ENCODE results near the gene MTX2. TPM values are rescaled to one million over a fixed set of nuclear protein-coding genes. Genes with fewer than 3 reads are reported as not detected.

Gene MTX2
- total and polyA plus RNA-seq, 2 experiments from 2014 or later: 38.6 to 54.8 TPM

DNA sequence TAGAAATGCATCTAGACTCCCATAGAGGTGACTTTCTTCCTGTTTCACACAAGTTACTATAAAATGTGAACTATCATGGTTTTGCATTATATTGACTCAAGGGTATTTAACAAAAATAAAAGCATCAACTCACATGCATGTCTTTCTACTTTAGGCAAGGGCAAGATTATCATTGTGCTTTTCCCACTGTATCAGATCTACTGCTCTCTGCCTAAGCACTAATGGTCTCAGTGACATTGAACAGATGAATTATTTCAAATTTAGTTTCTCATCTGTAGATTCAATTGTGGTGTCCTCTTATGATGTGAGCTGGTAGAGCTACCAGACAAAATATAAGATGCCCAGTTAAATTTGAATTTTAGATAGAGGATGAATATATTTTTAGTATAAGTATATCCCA, 113.9 kb downstream of the MTX2 start:
- Histone ChIP-seq H3K4me3 (no peak overlapping the region), H3K9me3 (ENCODE audit: low read depth) (no peaks in the 10 kb centered on the region), H3K4me1 (ENCODE audit: insufficient read depth) (peaks cover 5% of the 10 kb centered on the region), H3K27me3 (no peaks in the 10 kb centered on the region), H3K27ac (no peak overlapping the region), H3K4me2 (no peak overlapping the region), H3K36me3 (replicated peaks; ENCODE audit: insufficient read depth, low read depth) (no peaks in the 10 kb centered on the region), H3K9me2 (replicated peaks; ENCODE audit: insufficient read depth) (no peaks in the 10 kb centered on the region), H2AFZ (no peak overlapping the region), H4K20me1 (ENCODE audit: insufficient read depth, poor library complexity, severe bottlenecking) (no peaks in the 10 kb centered on the region), H3K79me2 (no peaks in the 10 kb centered on the region)
- TF ChIP-seq, protein P1, sequence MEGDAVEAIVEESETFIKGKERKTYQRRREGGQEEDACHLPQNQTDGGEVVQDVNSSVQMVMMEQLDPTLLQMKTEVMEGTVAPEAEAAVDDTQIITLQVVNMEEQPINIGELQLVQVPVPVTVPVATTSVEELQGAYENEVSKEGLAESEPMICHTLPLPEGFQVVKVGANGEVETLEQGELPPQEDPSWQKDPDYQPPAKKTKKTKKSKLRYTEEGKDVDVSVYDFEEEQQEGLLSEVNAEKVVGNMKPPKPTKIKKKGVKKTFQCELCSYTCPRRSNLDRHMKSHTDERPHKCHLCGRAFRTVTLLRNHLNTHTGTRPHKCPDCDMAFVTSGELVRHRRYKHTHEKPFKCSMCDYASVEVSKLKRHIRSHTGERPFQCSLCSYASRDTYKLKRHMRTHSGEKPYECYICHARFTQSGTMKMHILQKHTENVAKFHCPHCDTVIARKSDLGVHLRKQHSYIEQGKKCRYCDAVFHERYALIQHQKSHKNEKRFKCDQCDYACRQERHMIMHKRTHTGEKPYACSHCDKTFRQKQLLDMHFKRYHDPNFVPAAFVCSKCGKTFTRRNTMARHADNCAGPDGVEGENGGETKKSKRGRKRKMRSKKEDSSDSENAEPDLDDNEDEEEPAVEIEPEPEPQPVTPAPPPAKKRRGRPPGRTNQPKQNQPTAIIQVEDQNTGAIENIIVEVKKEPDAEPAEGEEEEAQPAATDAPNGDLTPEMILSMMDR (IDR thresholded peaks at IDR 0.05; ENCODE audit: poor library complexity): no peak
- no peak for TF ChIP-seq EZH2phosphoT487 (IDR thresholded peaks at IDR 0.05; ENCODE audit: low read depth, severe bottlenecking, unreplicated experiment)
- no peak for TF ChIP-seq EZH2 (IDR thresholded peaks at IDR 0.05; ENCODE audit: borderline replicate concordance)
- DNase-seq (ENCODE audit: low spot score): no peak

DNA sequence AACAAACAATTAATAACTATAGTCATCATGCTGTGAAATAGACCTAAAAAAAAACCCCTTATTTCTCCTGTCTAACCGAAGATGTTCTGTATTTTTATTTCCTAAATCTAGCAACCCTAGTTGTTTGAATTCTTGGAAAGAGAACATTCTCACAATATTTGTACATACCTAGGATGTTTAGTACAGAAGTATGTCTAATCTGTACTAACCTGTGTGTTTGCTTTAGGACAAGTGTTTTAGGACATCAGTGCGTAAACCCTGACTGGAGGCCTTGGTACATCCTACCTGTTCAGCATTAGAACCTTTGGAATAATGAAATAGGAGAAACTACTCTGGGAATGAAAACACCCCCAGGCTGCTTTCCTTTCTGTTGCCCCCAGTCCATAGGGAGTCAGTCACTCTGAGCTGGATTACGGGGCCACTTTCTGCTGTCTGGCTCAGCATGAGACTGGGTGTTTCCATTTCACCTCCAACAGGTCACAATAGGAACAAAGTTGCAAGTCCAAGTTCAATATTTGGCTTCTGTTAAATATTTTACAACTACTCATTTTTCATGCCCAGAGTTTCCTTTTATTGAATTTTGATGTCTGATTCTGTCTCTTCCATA, 114.7 kb downstream of the MTX2 start:
- H3K9me2 ChIP-seq (replicated peaks; ENCODE audit: insufficient read depth): no peaks in the 10 kb centered on the region
- no peaks in the 10 kb centered on the region for H3K36me3 ChIP-seq (replicated peaks; ENCODE audit: insufficient read depth, low read depth)
- H3K27ac ChIP-seq: no peak overlapping the region
- no peak overlapping the region for H3K4me3 ChIP-seq
- peaks cover 5% of the 10 kb centered on the region for H3K4me1 ChIP-seq (ENCODE audit: insufficient read depth)
- no peaks in the 10 kb centered on the region for H3K9me3 ChIP-seq (ENCODE audit: low read depth)
- H2AFZ ChIP-seq: no peak overlapping the region
- 56% methylated on average over 3 of the region's 3 CpGs for WGBS (ENCODE audit: low lambda C conversion rate, missing lambda C conversion rate)
- DNase-seq (ENCODE audit: low spot score): no peak
- H3K4me2 ChIP-seq: no peak overlapping the region
- no peaks in the 10 kb centered on the region for H4K20me1 ChIP-seq (ENCODE audit: insufficient read depth, poor library complexity, severe bottlenecking)
- H3K79me2 ChIP-seq: no peaks in the 10 kb centered on the region
- no peaks in the 10 kb centered on the region for H3K27me3 ChIP-seq
- TF ChIP-seq EZH2 (IDR thresholded peaks at IDR 0.05; ENCODE audit: borderline replicate concordance) (no peak), EZH2phosphoT487 (IDR thresholded peaks at IDR 0.05; ENCODE audit: low read depth, severe bottlenecking, unreplicated experiment) (no peak)
- TF ChIP-seq, protein P1 (IDR thresholded peaks at IDR 0.05; ENCODE audit: poor library complexity): no peak

DNA sequence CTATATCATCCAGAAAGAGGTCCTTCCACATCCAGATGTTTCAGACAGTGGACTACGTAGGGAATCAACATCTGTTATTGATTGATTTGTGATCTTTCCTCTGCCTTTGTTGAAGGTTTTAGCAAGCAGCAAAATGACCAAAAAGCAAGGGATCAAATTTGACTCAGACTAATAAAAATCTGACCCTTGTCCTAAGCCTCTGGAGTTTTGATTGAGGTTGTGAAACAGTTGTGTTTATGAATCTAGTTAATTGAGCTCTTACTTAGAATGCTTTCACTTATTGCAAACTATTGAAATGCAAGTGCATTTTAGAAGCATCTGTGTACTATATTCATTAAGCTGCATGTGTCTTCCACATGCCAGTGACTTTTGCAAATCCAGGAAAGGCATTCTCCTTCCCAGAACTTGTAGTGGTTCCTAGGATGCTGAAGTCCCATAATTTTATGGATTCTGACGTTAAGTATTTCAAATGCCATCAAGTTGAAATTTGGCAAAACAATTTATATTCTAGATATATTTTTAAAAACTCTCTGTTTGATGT, 116.0 kb downstream of the MTX2 start:
- TF ChIP-seq EZH2phosphoT487 (IDR thresholded peaks at IDR 0.05; ENCODE audit: low read depth, severe bottlenecking, unreplicated experiment) (no peak), EZH2 (IDR thresholded peaks at IDR 0.05; ENCODE audit: borderline replicate concordance) (no peak)
- TF ChIP-seq, protein P1 (IDR thresholded peaks at IDR 0.05; ENCODE audit: poor library complexity): no peak
- no peaks in the 10 kb centered on the region for H3K36me3 ChIP-seq (replicated peaks; ENCODE audit: insufficient read depth, low read depth)
- no peaks in the 10 kb centered on the region for H3K9me3 ChIP-seq (ENCODE audit: low read depth)
- 56% methylated on average over 2 of the region's 2 CpGs for WGBS (ENCODE audit: low lambda C conversion rate, missing lambda C conversion rate)
- no peaks in the 10 kb centered on the region for H4K20me1 ChIP-seq (ENCODE audit: insufficient read depth, poor library complexity, severe bottlenecking)
- DNase-seq (ENCODE audit: low spot score): no peak
- H3K4me3 ChIP-seq: no peak overlapping the region
- no peaks in the 10 kb centered on the region for H3K27me3 ChIP-seq
- no peaks in the 10 kb centered on the region for H3K9me2 ChIP-seq (replicated peaks; ENCODE audit: insufficient read depth)
- no peak overlapping the region for H3K4me2 ChIP-seq
- peaks cover 5% of the 10 kb centered on the region for H3K4me1 ChIP-seq (ENCODE audit: insufficient read depth)
- H3K27ac ChIP-seq: no peak overlapping the region
- no peak overlapping the region for H2AFZ ChIP-seq
- H3K79me2 ChIP-seq: no peaks in the 10 kb centered on the region

All from hepatocyte (in vitro differentiated cells).